Hypothalamus (tissue), 51 donors: ENCODE results near the gene SLC26A11.
"Not testable (repeated sequence)": the region's sequence is repeated elsewhere in the genome, so short reads cannot be mapped to it uniquely, and the experiment has no call there.

Source experiments
- DNase-seq, 51 donors: peaks; one replicate each; lab custom pipeline; 2025; lab: John Stamatoyannopoulos, UW

Gene SLC26A11

GRCh38 chr17:80297996-80298560 lies 77.9 kb downstream of the SLC26A11 start:
- DNase-seq, result no peak

GRCh38 chr17:80299350-80300100 lies 79.3 kb downstream of the SLC26A11 start:
- DNase-seq, result not testable (repeated sequence)

- not testable (repeated sequence) for DNase-seq
These were observed 80.5 kb downstream of the SLC26A11 start for GRCh38 chr17:80300756-80301155.
